GM12872 (cell line): ENCODE measurements around the gene PCTP.

Experiments used
- TF ChIP-seq, protein P1 (sequence below): IDR thresholded peaks from 3 replicates; pipeline ENCODE4 v1.5.1; 2011; ENCODE audit warnings: low read depth, mild to moderate bottlenecking, low read length, moderate library complexity; ENCODE audit not compliant: insufficient read depth

The PCTP gene

DNA sequence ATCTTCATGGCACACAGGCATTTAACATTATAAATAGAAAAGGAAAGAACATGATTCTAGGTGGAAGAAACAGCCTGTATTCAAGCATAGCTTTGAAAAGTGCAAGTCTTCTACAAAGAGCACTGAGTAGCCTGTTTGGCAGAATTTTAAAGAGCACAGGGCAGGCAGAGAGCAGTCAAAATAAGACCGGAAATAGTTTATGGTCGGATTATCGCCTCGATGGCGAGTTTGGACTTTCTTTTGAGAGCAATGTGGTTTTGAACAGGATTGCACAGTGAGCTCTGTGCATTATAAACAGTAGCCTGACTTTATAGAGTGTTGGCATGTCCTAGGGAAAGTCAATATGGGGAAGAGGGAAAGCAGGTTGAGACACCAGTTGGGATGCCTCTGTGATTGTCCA lies 22.0 kb upstream of the PCTP start:
- TF ChIP-seq, protein P1, sequence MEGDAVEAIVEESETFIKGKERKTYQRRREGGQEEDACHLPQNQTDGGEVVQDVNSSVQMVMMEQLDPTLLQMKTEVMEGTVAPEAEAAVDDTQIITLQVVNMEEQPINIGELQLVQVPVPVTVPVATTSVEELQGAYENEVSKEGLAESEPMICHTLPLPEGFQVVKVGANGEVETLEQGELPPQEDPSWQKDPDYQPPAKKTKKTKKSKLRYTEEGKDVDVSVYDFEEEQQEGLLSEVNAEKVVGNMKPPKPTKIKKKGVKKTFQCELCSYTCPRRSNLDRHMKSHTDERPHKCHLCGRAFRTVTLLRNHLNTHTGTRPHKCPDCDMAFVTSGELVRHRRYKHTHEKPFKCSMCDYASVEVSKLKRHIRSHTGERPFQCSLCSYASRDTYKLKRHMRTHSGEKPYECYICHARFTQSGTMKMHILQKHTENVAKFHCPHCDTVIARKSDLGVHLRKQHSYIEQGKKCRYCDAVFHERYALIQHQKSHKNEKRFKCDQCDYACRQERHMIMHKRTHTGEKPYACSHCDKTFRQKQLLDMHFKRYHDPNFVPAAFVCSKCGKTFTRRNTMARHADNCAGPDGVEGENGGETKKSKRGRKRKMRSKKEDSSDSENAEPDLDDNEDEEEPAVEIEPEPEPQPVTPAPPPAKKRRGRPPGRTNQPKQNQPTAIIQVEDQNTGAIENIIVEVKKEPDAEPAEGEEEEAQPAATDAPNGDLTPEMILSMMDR = no peak

DNA sequence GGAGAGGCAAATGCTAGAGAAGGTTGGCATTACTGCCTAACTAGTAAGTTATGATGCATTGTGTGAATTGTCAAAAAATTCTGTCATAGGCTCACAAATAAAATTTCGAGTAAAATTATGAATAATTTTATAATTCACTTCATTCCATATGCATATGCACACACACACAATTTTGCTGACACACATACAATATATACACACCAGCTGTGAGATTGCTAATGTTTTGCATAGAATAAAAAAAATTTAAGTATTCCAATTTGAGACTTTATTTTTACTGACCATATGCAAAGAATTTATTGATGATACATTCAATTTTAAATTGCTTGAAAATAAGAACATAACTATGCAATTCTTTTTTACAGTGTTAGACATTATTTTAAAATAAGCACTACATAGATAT lies 21.4 kb upstream of the PCTP start:
- TF ChIP-seq, protein P1 = no peak

DNA sequence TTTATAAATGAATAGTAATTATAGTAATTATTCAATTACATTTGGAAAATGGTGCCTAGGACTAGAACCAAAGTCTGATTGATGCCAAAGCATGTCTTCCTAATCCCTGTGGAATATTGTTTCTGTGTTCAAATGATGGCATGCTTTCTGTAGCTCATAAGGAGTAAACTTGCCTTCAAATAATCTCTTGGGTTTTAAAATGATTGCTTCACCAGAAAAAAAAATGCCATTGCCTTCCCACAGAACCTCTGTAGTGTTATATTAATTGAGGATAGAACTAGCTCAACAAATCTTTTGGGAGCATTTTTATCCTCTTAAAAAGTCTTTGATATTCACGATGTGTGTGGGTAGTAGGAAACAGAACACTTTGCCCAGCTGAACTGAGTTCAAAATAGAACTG lies 20.5 kb upstream of the PCTP start:
- TF ChIP-seq, protein P1 = no peak

DNA sequence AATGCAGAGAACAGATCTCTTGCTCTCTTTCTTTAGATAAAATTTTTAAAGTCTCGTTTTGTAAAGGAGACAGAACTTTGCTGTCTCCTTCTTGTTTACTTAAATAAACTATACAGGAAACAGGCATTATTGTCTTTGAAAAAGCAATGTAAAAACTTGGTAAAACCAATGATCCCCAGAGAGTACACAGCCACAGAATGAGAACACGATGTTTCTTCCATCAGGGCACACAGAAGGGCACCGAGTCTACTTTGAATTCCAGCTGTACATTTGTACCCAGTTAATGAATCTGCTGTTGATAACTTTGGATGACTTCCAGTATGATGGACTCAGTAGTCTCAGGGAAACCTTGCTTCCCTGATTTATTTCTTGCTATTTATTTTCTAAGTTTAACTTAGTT lies 20.0 kb upstream of the PCTP start:
- TF ChIP-seq, protein P1 = no peak

DNA sequence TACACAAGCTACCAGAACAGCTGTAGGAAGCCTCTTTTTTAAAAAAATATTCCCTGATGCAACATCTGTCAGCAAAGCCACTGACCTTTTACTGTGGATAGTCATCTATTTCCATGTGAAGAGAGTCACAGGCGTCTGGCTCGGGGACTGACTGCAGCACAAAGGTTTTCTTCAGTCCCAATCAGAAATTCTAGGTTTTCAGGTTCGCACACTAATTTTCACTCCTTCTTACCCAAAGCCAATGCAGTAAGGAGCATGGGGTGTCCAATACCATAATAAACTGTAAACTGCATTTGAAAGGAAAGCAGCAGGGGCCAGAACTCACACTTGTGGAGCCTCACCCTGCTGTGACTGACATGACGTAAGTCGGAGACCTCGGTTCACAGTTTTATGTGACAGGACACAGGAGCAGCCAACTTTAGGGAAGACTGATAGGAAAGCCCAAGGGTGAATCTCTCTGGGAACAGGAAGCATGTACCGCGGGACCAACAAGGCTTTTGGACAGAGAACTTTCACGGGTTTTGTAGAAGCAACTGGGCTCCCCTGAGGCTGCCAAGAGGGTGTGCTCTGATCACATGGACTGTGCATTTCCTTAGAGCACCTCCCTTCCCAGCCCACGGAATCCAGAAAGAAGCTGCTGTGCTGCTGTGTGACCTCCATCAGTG lies 19.1 kb upstream of the PCTP start:
- TF ChIP-seq, protein P1 = no peak

DNA sequence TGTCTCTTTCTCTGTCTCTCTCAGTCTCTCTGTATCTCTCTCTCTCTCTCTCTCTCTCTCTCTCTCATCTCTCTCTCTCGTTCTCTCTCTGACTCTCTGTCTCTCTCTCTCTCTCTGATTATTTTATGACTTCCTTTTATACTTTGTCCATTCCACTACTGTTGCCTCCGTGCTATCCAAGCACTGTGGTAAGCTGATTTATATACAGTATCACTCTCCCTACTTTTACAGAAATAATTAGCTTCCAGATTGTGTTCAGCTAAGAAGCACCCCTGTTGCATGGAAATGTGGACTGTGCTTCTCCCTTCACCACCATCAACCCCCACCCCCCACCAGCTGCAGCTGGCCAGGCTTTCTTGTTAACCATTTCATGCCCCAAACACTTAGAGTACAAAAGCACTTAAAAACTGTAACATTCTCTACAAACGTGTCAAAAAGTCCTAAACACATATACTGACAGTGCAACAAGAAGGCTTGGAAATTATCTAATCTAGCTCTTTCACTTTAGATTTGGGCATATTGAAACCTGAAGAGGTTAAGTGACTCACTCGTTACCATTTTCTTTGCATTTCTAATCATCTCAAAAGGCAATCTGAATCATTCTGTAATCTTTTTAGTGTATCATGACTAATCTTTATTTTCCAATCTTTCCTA lies 16.6 kb upstream of the PCTP start:
- TF ChIP-seq, protein P1 = no peak

DNA sequence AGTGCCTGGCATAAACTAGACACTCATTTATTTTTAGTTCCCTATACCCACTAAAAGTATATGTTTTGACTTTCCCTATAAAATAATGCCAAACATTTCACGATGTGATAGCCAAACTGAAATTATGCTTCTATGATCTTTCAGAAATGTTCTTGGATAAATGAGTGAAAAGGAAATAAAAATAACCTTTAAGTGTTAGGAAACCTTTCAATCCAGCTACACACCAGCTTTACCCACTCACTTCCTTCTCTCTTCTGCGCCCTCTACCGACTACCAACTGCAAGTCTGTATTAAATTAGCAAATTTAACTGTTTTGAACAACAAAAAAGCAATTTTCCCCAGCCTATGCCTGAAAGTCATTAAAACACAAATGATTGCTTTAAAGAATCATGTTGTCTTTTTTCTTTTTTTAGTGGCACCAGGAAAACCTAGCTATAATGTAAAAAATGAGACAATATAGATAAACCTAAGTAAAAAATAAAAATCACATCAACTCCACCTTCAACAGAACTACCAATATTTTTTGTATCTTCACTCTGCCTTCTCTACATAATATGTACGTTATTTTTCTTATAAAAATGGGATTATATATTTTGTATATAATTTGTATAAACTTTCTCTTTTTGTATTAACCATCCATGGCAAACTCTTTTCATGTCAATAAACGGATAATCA lies 15.0 kb upstream of the PCTP start:
- TF ChIP-seq, protein P1 = peak; percentile 73
